Esophagus muscularis mucosa (tissue), 3 donors: ENCODE data around the gene IDH2.
"Not testable (repeated sequence)": the region's sequence is repeated elsewhere in the genome, so short reads cannot be mapped to it uniquely, and the experiment has no call there.

Experiments
- CTCF ChIP-seq, 3 experiments: fragments of 200-600 bp in 2 of 3; fragments of 450-650 bp in 1 of 3; sonication (generic) in 2 of 3; IDR thresholded peaks; one replicate each; pipeline ENCODE4 v1.5.1; 2017 to 2019; ENCODE audit warnings: antibody characterized with exemption in 3 of 3, mild to moderate bottlenecking in 2 of 3, moderate library complexity in 1 of 3
- POLR2A ChIP-seq: fragments of 450-650 bp; IDR thresholded peaks from one replicate; pipeline ENCODE4 v1.6.1; 2017; ENCODE audit warnings: antibody characterized with exemption, moderate library complexity, mild to moderate bottlenecking, low read depth

GRCh38 chr15:90150551-90150950 is 48.3 kb upstream of the IDH2 start:
- not testable (repeated sequence) for TF ChIP-seq CTCF (IDR thresholded peaks at IDR 0.05); POLR2A
